IMR-90 (cell line): ENCODE data around the gene PPIL6. TPM values are rescaled to one million over a fixed set of nuclear protein-coding genes. Genes with fewer than 3 reads are reported as not detected.

Experiments
- ATAC-seq: fragments of 200-7000 bp; cut with Tn5 transposase; 2 replicates; pipeline ENCODE4 v1.9.1; 2020; ENCODE audit warnings: low read depth, mild to moderate bottlenecking, moderate library complexity
- BruUV-seq: library from RNA; stranded (reverse); fragments of 400-500 nt; replicated peaks from 2 replicates; lab custom pipeline; 2021; lab: Mats Ljungman, UMichigan
- CTCF ChIA-PET: fragments of 300-600 bp; formaldehyde crosslinking; extraction: SDS; loops from one replicate; lab custom pipeline; 2021; ENCODE audit warnings: antibody characterized with exemption; lab: Yijun Ruan, JAX
- POLR2A ChIA-PET: fragments of 300-600 bp; sonication (Branson Sonifier 250); formaldehyde crosslinking; loops from one replicate; lab custom pipeline; 2022; ENCODE audit warnings: antibody characterized with exemption; ENCODE audit not compliant: unreplicated experiment; lab: Charles Lee
- DNase-seq: peaks from one replicate; pipeline ENCODE4 v3.0.0; 2013
- H2AFZ ChIP-seq: replicated peaks from 2 replicates; pipeline ENCODE3; 2013; ENCODE audit warnings: low read length, mild to moderate bottlenecking; ENCODE audit not compliant: poor library complexity
- H2AK5ac ChIP-seq: 2 replicates; pipeline ENCODE4 v1.6.1; 2013; ENCODE audit warnings: low read depth, low read length, inconsistent platforms
- H2AK9ac ChIP-seq: replicated peaks from 2 replicates; pipeline ENCODE3; 2013; ENCODE audit warnings: mild to moderate bottlenecking, low read depth, low read length, moderate library complexity; ENCODE audit not compliant: poor library complexity
- H2BK120ac ChIP-seq: 2 replicates; pipeline ENCODE4 v1.6.1; 2013; ENCODE audit warnings: low read depth, low read length, inconsistent platforms
- H2BK15ac ChIP-seq: 3 replicates; pipeline ENCODE4 v1.6.1; 2013; ENCODE audit warnings: low read depth, low read length, inconsistent platforms
- H2BK20ac ChIP-seq: 2 replicates; pipeline ENCODE4 v1.6.1; 2013; ENCODE audit warnings: low read depth, mild to moderate bottlenecking, inconsistent platforms, low read length, moderate library complexity
- H2BK5ac ChIP-seq: 2 replicates; pipeline ENCODE4 v1.6.1; 2013; ENCODE audit warnings: mild to moderate bottlenecking, low read depth, low read length, inconsistent platforms; ENCODE audit not compliant: poor library complexity, severe bottlenecking
- H3K14ac ChIP-seq: replicated peaks from 2 replicates; pipeline ENCODE4 v1.6.1; 2013; ENCODE audit warnings: low read depth, low read length, inconsistent platforms
- H3K18ac ChIP-seq: 2 replicates; pipeline ENCODE4 v1.6.1; 2013; ENCODE audit warnings: low read depth, low read length, control low read depth
- H3K23ac ChIP-seq: 2 replicates; pipeline ENCODE4 v1.6.1; 2013; ENCODE audit warnings: low read depth, low read length, inconsistent platforms
- H3K27ac ChIP-seq: 2 replicates; pipeline ENCODE4 v1.5.1; 2013; ENCODE audit warnings: mild to moderate bottlenecking, control low read depth, low read length; ENCODE audit not compliant: insufficient read depth
- H3K27me3 ChIP-seq: 2 replicates; pipeline ENCODE4 v1.6.1; 2013; ENCODE audit warnings: low read length; ENCODE audit not compliant: control insufficient read depth, insufficient read depth
- H3K36me3 ChIP-seq: 2 replicates; pipeline ENCODE4 v1.6.1; 2013; ENCODE audit warnings: low read length, mixed read lengths; ENCODE audit not compliant: control insufficient read depth, insufficient read depth
- H3K4ac ChIP-seq: 2 replicates; pipeline ENCODE4 v1.6.1; 2013; ENCODE audit warnings: low read depth, low read length, inconsistent platforms
- H3K4me1 ChIP-seq: 2 replicates; pipeline ENCODE4 v1.6.1; 2013; ENCODE audit warnings: low read length, mixed read lengths; ENCODE audit not compliant: control insufficient read depth, insufficient read depth
- H3K4me2 ChIP-seq: 2 replicates; pipeline ENCODE4 v1.6.1; 2013; ENCODE audit warnings: low read depth, mild to moderate bottlenecking, control low read depth, low read length, moderate library complexity
- H3K4me3 ChIP-seq: 2 replicates; pipeline ENCODE4 v1.5.1; 2013; ENCODE audit warnings: low read depth, mild to moderate bottlenecking, control low read depth, low read length, moderate library complexity; ENCODE audit not compliant: insufficient read depth
- H3K56ac ChIP-seq: 2 replicates; pipeline ENCODE4 v1.6.1; 2013; ENCODE audit warnings: low read length, inconsistent platforms; ENCODE audit not compliant: insufficient read depth; ENCODE audit errors: extremely low read depth
- H3K79me1 ChIP-seq, 2 experiments: 2 replicates each; pipeline ENCODE4 v1.6.1; 2013; ENCODE audit warnings: low read length in 2 of 2, inconsistent platforms in 1 of 2, low read depth in 1 of 2
- H3K9ac ChIP-seq: 2 replicates; pipeline ENCODE4 v1.6.1; 2013; ENCODE audit warnings: low read depth, low read length, control low read depth
- H3K9me1 ChIP-seq: 2 replicates; pipeline ENCODE4 v1.6.1; 2013; ENCODE audit warnings: low read length, inconsistent platforms; ENCODE audit not compliant: insufficient read depth
- H3K9me3 ChIP-seq: 2 replicates; pipeline ENCODE4 v1.6.1; 2013; ENCODE audit warnings: low read length; ENCODE audit not compliant: control insufficient read depth, insufficient read depth
- H4K20me1 ChIP-seq: 2 replicates; pipeline ENCODE4 v1.6.1; 2013; ENCODE audit warnings: low read length, inconsistent platforms; ENCODE audit not compliant: insufficient read depth
- H4K5ac ChIP-seq: 2 replicates; pipeline ENCODE4 v1.6.1; 2013; ENCODE audit warnings: mild to moderate bottlenecking, low read depth, low read length, control low read depth
- H4K8ac ChIP-seq, 2 experiments: 2 replicates each; pipeline ENCODE4 v1.6.1; 2013; ENCODE audit warnings: low read depth in 2 of 2, low read length in 2 of 2, control low read depth in 1 of 2, inconsistent platforms in 1 of 2
- H4K91ac ChIP-seq: 2 replicates; pipeline ENCODE4 v1.6.1; 2013; ENCODE audit warnings: low read depth, low read length, inconsistent platforms; ENCODE audit not compliant: insufficient read depth
- MAZ ChIP-seq: IDR thresholded peaks from 2 replicates; pipeline ENCODE4 v1.6.1; 2012; ENCODE audit warnings: low read depth, mild to moderate bottlenecking, low read length, improper control_type of control experiment, moderate library complexity, borderline replicate concordance
- WGBS, 2 experiments: methylation state at CpG; one replicate each; pipeline versions ENCODE4 v1.1.5 to v1.1.7; 2013; ENCODE audit warnings: missing lambda C conversion rate in 2 of 2; ENCODE audit not compliant: insufficient read length in 1 of 2; ENCODE audit errors: extremely low coverage in 2 of 2; 5-methylcytosine and 5-hydroxymethylcytosine counted together
- dilution Hi-C: fragments of 300-500 bp; cut with HindIII; formaldehyde crosslinking; loops from one replicate; pipeline ENCODE4 v1.14.3; 2018; ENCODE audit warnings: low sequenced_read_pairs; ENCODE audit not compliant: unreplicated experiment
- in situ Hi-C: fragments of 300-500 bp; cut with MboI; formaldehyde crosslinking; loops from 3 replicates; pipeline ENCODE4 v1.14.3; 2019; ENCODE audit warnings: low sequenced_read_pairs, inconsistent platforms, mixed read lengths
- intact Hi-C: fragments of 100-400 bp; cut with micrococcal nuclease; formaldehyde crosslinking; loops from 2 replicates; pipeline ENCODE4 v1.10.0; 2022
- polyA plus RNA-seq, 3 experiments: library from polyadenylated mRNA; depleted of rRNA; stranded (reverse); fragments of >200 nt; gene quantifications; 2 replicates each; pipeline ENCODE4 v1.2.3, GENCODE V29; 2012; ENCODE audit warnings: low replicate concordance in 1 of 3
- total RNA-seq: library from RNA; depleted of rRNA; stranded (reverse); fragments of >200 nt; gene quantifications from 2 replicates; pipeline ENCODE4 v1.2.3, GENCODE V29; 2012
- TF ChIP-seq, protein P1 (sequence below): fragments of 150-350 bp; IDR thresholded peaks from 2 replicates; pipeline ENCODE4 v1.6.1; 2017; ENCODE audit warnings: mild to moderate bottlenecking, antibody characterized with exemption, low read length, low read depth
- TF ChIP-seq, protein P2 (sequence below): conservative IDR thresholded peaks from 2 replicates; pipeline ENCODE4 v1.5.1; 2012; ENCODE audit warnings: mild to moderate bottlenecking, low read depth, low read length, improper control_type of control experiment

Gene PPIL6
- total and polyA plus RNA-seq, 2 of the 4 experiments (the other 2 are of a cell fraction) = 0.15 to 0.18 TPM

DNA sequence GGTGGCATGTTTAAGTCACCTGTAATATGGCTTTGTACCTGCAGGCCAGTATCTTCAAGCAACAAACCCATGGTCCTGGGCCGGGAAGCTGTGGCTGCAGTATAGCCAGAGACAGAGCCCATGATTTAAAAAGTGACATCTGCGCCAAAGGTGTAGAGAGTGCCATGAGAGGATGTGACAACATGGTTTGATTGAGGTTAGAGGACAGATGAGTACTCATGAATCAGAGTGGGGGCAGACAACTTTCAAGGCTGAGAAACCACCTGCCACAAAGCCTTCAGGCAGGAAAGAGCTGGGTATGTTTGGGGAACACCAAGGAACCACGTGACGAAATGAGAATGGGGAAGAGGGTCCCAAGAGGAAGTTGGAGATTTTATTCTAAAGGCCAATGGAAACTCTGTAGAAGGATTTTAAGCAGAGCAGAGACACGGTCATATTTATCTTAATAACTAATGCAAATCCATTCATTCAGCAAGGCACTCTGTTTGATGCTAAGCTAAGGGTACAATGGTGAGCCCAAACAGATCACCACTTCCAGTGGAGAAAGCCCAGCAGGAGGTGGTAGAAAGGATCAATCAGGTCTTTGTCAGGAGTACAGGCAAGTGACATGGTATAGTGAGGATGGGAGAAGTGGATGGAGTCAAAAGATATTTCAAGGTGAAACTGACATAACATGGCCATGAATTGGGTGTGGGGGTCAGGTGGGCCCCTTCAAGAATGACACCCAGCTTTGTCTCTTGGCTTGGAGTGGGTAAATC lies 18.5 kb upstream of the PPIL6 start:
- dilution Hi-C loops = no loop called here
- no peak overlapping the region for H3K23ac ChIP-seq
- CTCF ChIA-PET = no interaction called here

More for the DNA sequence above, 18.5 kb upstream of the PPIL6 start:
- Histone ChIP-seq H2BK120ac (no peak overlapping the region), H3K14ac (no peak overlapping the region), H3K4me2 (no peak overlapping the region), H4K20me1 (no peaks in the 10 kb centered on the region), H2BK15ac (no peak overlapping the region), H3K9me1 (peaks cover 8% of the 10 kb centered on the region; the same call in 1 of the 2 replicates), H3K9me3 (no peaks in the 10 kb centered on the region), H4K91ac (0 out of 2 replicates have a peak overlapping the region, but pooled peaks have one; percentile 36), H3K4ac (no peak overlapping the region), H3K4me3 (no peak overlapping the region), H2BK20ac (no peak overlapping the region), H2BK5ac (no peak overlapping the region), H3K79me1 (peaks cover 21 to 42% of the 10 kb centered on the region in 2 experiments), H3K56ac (no peak overlapping the region), H3K36me3 (peaks cover 4% of the 10 kb centered on the region; the same call in 1 of the 2 replicates), H2AFZ (no peak overlapping the region), H2AK9ac (peak overlapping the region; percentile 23), H3K9ac (no peak overlapping the region), H3K27ac (no peak overlapping the region), H3K27me3 (no peaks in the 10 kb centered on the region), H3K4me1 (peaks cover 8% of the 10 kb centered on the region), H3K18ac (no peak overlapping the region), H4K8ac (no peak overlapping the region), H2AK5ac (no peak overlapping the region), H4K5ac (no peak overlapping the region)
- no TSS peak for BruUV-seq
- TF ChIP-seq MAZ = no peak
- TF ChIP-seq, protein P1, sequence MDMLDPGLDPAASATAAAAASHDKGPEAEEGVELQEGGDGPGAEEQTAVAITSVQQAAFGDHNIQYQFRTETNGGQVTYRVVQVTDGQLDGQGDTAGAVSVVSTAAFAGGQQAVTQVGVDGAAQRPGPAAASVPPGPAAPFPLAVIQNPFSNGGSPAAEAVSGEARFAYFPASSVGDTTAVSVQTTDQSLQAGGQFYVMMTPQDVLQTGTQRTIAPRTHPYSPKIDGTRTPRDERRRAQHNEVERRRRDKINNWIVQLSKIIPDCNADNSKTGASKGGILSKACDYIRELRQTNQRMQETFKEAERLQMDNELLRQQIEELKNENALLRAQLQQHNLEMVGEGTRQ = no peak
- TF ChIP-seq, protein P2, sequence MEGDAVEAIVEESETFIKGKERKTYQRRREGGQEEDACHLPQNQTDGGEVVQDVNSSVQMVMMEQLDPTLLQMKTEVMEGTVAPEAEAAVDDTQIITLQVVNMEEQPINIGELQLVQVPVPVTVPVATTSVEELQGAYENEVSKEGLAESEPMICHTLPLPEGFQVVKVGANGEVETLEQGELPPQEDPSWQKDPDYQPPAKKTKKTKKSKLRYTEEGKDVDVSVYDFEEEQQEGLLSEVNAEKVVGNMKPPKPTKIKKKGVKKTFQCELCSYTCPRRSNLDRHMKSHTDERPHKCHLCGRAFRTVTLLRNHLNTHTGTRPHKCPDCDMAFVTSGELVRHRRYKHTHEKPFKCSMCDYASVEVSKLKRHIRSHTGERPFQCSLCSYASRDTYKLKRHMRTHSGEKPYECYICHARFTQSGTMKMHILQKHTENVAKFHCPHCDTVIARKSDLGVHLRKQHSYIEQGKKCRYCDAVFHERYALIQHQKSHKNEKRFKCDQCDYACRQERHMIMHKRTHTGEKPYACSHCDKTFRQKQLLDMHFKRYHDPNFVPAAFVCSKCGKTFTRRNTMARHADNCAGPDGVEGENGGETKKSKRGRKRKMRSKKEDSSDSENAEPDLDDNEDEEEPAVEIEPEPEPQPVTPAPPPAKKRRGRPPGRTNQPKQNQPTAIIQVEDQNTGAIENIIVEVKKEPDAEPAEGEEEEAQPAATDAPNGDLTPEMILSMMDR = no peak
- WGBS, 2 experiments = 100% methylated on average over 2 of the region's 5 CpGs; no CpG with 5 or more reads in 1 of the 2 experiments
- ATAC-seq (no peak), DNase-seq (no peak)
- intact Hi-C loops = no loop called here
- in situ Hi-C loops = no loop called here
- POLR2A ChIA-PET = no interaction called here
